Measurements from ENCODE around the gene FGGY. TPM values are rescaled to one million over a fixed set of nuclear protein-coding genes. Genes with fewer than 3 reads are reported as not detected.

Gene FGGY
- total RNA-seq, 1 experiment from 2014 or later: 12.0 TPM

DNA sequence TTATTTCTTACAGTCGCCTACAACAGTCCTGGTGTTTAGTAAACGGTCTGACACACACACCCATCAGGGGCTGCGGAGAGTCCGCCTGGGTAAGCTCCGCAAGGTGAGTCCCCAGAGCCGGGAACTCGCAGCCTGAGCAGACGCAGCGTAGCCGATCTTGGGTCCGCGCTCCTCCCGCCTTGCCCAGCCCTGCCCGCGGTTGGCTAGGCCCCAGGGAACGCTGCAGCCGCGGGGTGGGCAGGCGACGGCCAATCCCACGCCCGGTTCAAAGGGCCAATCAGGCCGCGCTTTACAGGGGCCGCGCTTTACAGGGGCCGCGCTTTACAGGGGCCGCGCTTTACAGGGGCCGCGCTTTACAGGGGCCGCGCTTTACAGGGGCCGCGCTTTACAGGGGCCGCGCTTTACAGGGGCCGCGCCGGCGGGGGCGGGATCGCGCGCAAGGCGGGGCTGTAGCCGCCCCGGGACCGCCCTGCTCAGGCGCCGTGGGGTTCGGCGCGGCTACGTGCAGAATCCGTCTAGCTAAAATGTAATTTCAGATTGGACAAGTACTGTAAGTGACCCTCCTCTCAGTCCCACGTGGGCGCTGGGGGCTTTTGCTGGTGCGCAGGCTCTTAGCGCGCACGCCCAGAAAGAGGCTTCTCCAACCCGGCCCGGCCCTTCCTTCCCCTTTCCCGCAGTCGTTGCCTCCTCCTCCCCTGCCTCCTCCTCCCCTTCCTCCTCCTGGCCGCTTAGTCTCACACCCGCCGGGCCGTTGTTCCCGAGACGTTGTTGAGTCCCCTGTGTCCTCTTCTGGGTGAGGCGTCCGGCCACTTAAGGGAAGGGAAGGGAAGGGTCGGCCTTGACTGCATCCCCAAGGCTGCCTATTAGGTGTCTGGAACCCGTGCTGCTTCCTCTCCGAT lies at the start of gene FGGY (continued):
- TF ChIP-seq SOX15 (CRISPR knock-in tag; IDR thresholded peaks at IDR 0.05) (no peak), ZNF423 (CRISPR knock-in tag; IDR thresholded peaks at IDR 0.05) (no peak)

DNA sequence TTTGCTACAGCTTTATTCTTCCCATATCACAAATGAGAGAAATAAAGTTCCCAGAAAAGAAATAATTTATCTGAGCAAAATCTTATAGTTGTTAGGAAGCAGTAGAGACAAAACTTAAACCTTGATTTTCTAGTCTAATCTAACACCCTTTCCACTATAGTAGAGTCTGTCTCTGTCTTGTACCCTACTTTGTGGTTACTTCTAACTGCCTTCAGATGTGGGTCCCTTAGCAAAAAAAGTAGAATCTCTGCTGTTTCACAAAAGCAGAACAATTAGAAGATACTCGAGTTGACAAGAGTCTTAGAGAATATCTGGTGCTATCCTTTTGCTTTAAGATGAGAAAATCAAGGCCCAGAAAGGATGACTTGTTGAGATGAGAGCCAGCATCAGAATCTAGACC lies 48.1 kb upstream of the FGGY start:
- peaks cover 60% of the 10 kb centered on the region for H3K9me3 Mint-ChIP-seq
- no peak for DNase-seq (ENCODE audit: low spot score)
- no peak for ATAC-seq
- H3K27ac Mint-ChIP-seq: no peak overlapping the region
- no peaks in the 10 kb centered on the region for H3K4me1 Mint-ChIP-seq
- TF ChIP-seq TEAD4 (CRISPR knock-in tag; IDR thresholded peaks at IDR 0.05) (no peak), JUN (CRISPR knock-in tag; IDR thresholded peaks at IDR 0.05) (no peak), KAT7 (CRISPR knock-in tag; IDR thresholded peaks at IDR 0.05; ENCODE audit: borderline replicate concordance) (no peak), SMAD4 (CRISPR knock-in tag; IDR thresholded peaks at IDR 0.05) (no peak), E2F4 (CRISPR knock-in tag; IDR thresholded peaks at IDR 0.05; ENCODE audit: borderline replicate concordance, low read depth) (no peak), HMGXB4 (CRISPR knock-in tag; IDR thresholded peaks at IDR 0.05) (no peak), ZNF671 (CRISPR knock-in tag; IDR thresholded peaks at IDR 0.05) (no peak), ESRRA (CRISPR knock-in tag; IDR thresholded peaks at IDR 0.05; ENCODE audit: borderline replicate concordance) (no peak), ZNF396 (CRISPR knock-in tag; IDR thresholded peaks at IDR 0.05; ENCODE audit: borderline replicate concordance) (no peak), STAT6 (CRISPR knock-in tag; conservative IDR thresholded peaks at IDR 0.05; ENCODE audit: low read depth) (no peak), GTF2I (CRISPR knock-in tag; conservative IDR thresholded peaks at IDR 0.05) (no peak), NR3C1 (CRISPR knock-in tag; conservative IDR thresholded peaks at IDR 0.05; ENCODE audit: low read depth) (no peak), MYBL2 (CRISPR knock-in tag; IDR thresholded peaks at IDR 0.05) (no peak), TEAD1 (CRISPR knock-in tag; IDR thresholded peaks at IDR 0.05) (no peak), USF2 (CRISPR knock-in tag; IDR thresholded peaks at IDR 0.05) (no peak), NFATC4 (CRISPR knock-in tag; IDR thresholded peaks at IDR 0.05) (no peak)
- peaks cover 3% of the 10 kb centered on the region; the same call in 1 of the 2 replicates for H3K27me3 Mint-ChIP-seq (ENCODE audit: low read depth)
- CTCF ChIA-PET: no interaction called here
- POLR2A ChIA-PET: no interaction called here
- no peak overlapping the region for H3K4me3 Mint-ChIP-seq
- peaks cover 47% of the 10 kb centered on the region for H3K36me3 Mint-ChIP-seq

All from WTC11 (cell line).